Dermis blood vessel endothelial cell (primary cell): ENCODE data around the gene INHBC. TPM values are rescaled to one million over a fixed set of nuclear protein-coding genes. Genes with fewer than 3 reads are reported as not detected.

Source experiments
- DNase-seq: peaks from one replicate; pipeline ENCODE4 v3.0.0; 2010
- total RNA-seq: library from RNA; depleted of rRNA; stranded (reverse); fragments of >200 nt; gene quantifications from 2 replicates; pipeline ENCODE4 v1.2.3, GENCODE V29; 2014

INHBC gene
- total RNA-seq, 1 donor from 2014 or later = not detected

DNA sequence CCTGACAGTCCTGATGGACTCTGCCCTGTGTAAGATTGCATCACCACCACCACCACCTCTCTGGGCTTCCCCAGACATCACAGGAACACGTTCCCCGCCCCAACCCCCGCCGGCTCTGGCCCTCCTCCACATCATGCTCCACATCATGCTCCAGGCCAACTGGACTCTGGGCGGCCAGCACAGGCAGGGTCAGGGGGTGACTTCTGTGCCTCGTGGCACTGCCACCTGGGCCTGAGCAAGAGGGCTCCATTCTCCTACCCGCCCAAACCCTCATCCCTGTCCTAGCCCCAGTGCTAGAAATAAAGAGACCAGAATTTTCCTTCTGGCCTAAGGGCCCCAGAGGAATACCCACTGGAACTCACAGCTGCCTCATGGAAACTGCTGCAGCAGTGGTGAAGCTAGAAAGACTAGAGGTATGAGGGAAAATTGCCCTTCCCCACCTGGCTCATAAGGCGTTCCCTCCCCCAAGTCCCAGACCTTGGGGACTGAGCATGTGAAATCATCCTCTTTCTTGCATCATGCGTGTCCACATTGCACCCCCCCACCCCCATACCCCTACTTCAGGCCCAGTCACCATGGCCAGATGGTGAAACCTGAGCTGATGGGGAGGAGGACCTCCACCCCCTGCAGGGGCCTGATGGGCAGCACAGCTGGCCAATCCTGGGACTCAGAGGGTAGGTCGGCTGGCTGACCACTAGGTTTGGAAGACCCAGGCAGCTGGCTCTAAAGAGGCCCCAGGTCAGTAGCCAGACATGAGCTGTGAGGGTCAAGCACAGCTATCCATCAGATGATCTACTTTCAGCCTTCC, 20.2 kb downstream of the INHBC start, which contains the start of gene INHBE:
Gene INHBE, plus strand, starts transcription at position 742 of the 808 bp plus-strand sequence. CDS start 230 bp downstream, outside the sequence.
- DNase-seq = no peak

DNA sequence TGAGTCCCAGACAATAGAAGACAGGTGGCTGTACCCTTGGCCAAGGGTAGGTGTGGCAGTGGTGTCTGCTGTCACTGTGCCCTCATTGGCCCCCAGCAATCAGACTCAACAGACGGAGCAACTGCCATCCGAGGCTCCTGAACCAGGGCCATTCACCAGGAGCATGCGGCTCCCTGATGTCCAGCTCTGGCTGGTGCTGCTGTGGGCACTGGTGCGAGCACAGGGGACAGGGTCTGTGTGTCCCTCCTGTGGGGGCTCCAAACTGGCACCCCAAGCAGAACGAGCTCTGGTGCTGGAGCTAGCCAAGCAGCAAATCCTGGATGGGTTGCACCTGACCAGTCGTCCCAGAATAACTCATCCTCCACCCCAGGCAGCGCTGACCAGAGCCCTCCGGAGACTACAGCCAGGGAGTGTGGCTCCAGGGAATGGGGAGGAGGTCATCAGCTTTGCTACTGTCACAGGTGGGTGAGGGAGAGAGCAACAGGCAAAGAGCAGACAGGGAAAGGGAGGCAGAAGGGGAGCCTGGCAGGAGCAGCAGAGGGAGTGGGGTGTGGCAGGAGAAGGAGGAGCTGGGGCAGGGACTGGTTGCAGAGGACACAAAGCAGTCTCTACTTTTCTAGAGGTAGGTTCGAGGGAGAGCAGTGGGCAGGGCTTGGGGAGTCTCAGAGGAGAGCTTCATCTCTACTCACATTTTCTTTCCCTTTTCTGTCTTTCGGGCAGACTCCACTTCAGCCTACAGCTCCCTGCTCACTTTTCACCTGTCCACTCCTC, 21.0 kb downstream of the INHBC start:
- no peak for DNase-seq

DNA sequence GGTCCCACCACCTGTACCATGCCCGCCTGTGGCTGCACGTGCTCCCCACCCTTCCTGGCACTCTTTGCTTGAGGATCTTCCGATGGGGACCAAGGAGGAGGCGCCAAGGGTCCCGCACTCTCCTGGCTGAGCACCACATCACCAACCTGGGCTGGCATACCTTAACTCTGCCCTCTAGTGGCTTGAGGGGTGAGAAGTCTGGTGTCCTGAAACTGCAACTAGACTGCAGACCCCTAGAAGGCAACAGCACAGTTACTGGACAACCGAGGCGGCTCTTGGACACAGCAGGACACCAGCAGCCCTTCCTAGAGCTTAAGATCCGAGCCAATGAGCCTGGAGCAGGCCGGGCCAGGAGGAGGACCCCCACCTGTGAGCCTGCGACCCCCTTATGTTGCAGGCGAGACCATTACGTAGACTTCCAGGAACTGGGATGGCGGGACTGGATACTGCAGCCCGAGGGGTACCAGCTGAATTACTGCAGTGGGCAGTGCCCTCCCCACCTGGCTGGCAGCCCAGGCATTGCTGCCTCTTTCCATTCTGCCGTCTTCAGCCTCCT, 21.6 kb downstream of the INHBC start:
- DNase-seq = peak; percentile 72

DNA sequence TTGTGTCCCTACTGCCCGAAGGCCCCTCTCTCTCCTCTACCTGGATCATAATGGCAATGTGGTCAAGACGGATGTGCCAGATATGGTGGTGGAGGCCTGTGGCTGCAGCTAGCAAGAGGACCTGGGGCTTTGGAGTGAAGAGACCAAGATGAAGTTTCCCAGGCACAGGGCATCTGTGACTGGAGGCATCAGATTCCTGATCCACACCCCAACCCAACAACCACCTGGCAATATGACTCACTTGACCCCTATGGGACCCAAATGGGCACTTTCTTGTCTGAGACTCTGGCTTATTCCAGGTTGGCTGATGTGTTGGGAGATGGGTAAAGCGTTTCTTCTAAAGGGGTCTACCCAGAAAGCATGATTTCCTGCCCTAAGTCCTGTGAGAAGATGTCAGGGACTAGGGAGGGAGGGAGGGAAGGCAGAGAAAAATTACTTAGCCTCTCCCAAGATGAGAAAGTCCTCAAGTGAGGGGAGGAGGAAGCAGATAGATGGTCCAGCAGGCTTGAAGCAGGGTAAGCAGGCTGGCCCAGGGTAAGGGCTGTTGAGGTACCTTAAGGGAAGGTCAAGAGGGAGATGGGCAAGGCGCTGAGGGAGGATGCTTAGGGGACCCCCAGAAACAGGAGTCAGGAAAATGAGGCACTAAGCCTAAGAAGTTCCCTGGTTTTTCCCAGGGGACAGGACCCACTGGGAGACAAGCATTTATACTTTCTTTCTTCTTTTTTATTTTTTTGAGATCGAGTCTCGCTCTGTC, 22.3 kb downstream of the INHBC start:
- no peak for DNase-seq

DNA sequence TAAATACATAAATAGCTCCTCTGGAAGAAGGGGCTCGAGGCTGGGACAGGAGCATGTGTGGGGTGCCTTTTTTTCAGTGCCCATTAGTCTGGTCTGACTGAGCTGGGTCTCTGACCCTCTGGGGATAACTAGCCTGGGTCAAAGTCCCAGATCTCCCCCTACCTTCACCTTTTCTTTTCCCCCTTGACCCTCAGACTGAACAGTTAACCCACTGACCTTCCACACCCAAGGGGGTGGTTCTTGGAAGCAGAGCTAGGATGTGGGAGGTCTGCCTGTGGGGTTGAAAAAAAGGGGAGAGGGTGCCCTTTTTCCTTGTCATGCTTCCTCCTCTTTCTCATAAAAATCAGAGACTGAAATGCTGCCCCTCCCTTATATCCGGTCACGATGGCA, 24.1 kb downstream of the INHBC start:
- DNase-seq = no peak

DNA sequence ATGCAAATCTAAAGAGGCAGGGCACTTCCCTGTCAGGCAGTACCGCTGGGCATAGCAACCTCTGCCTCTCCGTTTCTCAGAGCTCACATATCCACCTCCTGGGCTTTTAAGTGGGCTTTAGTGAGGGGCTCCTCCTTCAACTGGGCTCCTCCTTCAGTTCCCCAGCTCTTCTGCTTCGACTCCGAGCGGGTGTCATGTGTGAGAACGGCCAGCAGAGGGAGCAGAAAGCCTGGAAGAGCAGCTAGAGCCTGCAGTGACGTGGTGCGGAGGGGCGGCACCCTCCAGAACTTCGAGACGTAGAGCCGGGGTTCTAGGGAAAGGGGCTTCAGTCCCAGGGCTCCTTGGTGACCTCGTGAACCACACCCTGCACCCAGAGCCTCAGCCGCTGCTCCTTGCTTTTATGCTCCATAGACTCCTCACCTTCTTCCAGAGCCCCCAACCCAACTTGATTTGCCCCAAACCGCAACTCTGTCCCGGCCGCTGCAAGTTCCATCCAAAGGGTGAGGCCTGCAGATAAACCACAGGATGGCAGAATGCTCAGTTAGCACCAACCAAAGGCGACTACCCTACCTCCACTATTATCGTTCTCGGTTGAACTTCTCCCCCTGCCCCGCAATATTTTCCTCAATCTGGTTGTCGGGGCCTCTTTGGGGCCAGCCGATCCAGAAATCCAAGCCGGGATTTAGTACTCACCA, 24.6 kb downstream of the INHBC start:
- DNase-seq = peak; percentile 98

DNA sequence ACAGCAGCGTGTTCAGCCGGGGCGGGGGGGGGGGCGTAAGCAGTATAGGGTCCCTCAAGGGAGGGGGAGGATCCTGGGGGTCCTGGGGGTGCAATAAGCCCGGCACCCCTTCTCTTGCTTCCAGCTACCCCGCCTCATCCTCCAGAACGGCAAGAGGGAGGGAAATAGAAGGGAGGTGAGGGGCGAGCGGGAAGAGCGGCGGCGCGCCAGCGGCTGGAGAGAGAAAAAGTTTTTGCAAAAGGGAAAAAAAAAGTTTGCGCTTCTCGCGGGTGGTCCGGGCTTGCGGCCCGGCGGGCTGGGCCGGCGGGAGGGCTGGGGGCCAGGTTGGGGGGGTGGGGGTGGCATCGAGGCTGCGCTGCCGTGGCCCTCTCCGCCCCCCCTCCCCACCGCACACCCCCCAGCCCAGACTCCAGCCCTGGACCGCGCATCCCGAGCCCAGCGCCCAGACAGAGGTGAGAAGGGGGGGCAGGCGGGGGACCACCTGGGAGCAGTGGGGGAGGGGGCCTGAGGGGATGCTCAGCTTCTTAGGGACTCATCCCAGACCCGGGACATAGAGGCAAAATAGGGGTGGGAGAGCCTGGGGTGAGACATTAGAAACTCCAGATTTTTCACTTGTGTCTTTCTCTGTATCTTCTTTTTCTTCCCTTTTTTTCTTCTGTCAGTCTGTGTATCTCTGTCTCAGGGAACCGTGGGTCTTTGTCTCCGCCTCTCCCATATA, 25.3 kb downstream of the INHBC start, which contains the start of gene GLI1:
Gene GLI1, plus strand, starts transcription at position 36 of the 718 bp plus-strand sequence. CDS start 3,907 bp downstream, outside the sequence.
- DNase-seq = no peak

DNA sequence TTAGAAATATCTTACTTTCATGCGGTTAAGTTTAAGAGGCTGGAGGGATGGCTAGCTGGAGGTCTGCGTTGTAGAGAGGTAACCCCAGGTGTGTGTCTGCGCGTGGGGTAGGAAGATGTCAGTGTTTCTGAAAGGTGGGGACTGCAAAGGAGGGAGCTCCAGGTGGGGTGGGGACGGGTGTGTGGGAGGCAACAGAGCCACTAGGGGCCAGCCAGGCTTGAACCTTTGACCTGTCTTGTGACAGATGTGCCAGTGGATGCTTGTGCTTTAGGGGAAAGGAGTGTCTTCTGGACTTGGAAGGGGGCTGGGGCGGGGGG, 25.8 kb downstream of the INHBC start:
- no peak for DNase-seq

DNA sequence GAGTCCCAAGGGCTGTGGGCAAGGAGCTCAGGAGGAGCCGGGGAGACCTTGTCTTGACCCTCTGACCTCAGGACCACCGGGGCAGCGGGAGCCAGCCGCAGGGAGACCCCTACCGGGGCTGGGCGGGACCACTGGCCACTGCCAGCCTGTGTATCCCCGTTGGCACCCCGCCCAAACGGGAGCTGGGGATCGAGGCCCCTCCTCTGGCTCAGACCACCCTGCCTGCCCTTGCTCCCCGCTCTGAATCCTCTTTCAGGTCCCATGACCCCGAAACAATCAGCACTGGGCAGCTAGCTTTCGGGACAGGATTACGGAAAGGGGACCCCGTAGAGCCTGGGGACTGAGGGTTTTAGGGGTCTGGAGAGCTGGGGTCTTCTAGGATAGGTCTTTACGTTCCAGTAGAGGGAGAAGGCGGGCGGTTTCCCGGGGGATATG, 26.3 kb downstream of the INHBC start:
- no peak for DNase-seq

DNA sequence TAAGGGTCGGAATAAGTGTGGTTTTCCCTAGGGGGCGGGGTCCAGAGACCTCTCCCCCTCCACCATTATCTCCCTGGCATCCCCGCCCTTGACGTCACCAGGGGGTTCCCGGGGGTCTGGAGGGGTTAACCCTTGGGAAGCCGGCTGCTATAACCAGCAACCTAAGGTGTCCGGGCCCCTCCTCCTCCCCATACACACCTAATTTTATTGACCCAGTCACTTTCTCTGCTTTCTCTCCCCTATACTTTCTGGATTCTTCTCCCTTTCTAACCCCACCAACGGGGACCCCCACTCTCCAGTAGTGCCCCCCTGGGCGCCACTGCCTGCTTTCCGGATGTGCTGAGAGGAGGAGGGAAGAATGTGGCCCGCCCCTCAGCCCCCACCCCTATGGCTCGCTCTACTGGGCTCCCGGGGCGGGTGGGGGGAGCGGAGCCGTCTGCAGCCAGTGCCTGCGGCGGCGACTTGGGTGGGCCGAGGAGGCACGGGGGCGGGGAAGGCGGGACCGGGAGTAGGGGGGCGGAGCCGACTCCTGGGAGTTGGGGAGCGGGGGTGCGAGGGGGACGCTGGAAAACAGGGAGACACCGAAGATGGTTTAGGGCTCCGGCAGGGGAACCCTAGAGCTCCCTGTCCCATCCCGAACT, 26.8 kb downstream of the INHBC start:
- peak; percentile 44 for DNase-seq

DNA sequence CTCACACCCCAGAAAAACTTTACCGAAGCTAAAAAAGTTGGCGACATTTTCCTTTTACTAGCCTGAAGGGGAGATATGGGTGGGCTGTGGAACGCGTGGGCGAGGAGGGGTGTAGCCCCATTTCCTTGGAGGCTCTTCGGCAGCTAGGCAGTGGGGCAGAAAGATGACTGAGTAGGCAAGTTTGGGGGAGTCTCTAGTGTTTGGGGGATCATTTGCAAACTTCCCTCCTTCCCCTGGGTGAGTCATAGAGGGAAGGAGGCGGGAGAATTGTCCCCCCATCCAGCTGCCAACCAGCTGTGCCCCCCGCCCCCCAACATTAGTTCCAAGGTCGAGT, 27.3 kb downstream of the INHBC start:
- peak; percentile 11 for DNase-seq

DNA sequence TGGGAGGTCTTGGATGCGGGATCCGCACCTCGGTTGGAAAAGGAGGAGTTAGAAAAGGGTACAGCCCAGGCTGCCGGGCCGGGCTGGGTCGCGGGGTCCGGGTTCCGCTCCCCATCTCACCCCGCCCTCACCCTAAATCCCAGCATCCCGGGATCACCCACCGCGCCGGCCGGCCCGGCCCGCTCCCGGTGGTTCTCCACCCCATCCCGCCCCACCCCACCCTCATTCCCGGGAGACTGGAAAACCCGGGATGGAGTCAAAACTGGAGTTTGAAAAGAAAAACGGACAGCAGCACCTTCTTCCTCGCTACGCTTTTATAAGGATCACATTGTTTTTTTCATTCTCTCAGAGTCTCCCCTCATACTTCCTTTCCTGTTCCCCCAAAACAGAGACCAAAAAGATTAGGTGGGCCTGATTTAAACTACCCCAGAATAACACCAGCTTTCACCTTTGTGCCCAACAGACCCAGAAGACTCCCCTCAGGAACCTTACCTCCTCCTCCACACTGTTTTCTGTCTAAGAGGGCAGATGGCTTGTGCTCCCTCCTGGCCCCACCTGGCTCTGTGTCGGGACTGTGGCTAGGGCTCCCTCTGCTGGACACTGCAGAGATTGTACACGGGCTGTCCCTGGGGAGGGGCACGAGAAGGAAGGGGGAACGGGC, 27.8 kb downstream of the INHBC start:
- peak; percentile 90 for DNase-seq

DNA sequence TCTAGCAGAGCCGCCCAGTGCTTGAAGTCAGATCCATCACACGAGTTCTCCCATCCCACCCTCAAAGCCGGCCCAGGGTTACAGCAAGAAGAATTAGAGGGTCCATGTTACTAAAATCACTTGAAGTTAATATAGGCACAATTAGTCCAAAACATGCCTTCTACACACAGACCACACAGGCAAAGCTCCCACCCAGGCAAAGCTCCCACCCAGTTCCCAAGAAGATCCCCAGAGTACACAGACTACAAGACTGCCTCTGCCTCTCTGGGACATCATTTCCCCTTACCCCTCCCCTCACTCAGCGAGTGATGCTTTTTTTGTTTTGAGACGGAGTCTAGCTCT, 28.3 kb downstream of the INHBC start:
- no peak for DNase-seq

DNA sequence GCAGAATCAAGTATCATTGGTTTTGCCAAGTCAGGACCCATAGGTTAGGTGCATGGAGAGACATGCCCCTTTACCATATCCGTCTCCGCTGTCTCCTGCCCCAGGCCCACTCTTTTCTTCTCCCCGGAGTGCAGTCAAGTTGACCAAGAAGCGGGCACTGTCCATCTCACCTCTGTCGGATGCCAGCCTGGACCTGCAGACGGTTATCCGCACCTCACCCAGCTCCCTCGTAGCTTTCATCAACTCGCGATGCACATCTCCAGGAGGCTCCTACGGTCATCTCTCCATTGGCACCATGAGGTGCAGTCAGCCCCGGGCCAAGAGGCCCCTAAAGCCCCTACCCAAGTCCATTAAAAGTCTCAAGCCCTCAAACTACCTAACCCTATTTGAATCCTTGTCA, 30.0 kb downstream of the INHBC start:
- DNase-seq = no peak

DNA sequence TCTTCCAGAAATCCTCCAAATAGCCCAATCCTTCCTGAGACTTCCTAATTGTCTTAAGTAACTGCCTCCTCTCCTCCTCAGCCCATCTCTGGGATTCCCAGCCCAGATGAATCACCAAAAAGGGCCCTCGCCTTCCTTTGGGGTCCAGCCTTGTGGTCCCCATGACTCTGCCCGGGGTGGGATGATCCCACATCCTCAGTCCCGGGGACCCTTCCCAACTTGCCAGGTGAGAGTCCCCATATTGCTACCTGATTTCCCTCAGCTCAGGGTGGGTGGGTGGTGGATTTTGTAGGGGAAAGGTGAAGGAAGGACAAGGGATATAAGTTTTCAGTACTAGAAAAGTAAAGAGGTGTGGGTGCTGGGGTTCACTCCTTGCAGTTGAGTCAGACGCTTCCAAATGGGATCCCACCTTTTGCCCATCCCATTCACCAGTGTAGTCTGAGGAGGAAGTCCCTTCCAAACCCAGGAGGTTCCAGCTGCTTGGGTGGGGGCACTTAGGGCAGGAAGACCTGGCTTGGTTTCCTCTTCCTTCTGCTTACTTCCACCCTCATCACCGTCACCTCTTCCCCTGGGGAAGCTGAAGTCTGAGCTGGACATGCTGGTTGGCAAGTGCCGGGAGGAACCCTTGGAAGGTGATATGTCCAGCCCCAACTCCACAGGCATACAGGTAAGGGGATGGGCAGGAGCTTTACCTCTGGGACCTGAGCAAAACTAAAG, 30.6 kb downstream of the INHBC start:
- DNase-seq = no peak

DNA sequence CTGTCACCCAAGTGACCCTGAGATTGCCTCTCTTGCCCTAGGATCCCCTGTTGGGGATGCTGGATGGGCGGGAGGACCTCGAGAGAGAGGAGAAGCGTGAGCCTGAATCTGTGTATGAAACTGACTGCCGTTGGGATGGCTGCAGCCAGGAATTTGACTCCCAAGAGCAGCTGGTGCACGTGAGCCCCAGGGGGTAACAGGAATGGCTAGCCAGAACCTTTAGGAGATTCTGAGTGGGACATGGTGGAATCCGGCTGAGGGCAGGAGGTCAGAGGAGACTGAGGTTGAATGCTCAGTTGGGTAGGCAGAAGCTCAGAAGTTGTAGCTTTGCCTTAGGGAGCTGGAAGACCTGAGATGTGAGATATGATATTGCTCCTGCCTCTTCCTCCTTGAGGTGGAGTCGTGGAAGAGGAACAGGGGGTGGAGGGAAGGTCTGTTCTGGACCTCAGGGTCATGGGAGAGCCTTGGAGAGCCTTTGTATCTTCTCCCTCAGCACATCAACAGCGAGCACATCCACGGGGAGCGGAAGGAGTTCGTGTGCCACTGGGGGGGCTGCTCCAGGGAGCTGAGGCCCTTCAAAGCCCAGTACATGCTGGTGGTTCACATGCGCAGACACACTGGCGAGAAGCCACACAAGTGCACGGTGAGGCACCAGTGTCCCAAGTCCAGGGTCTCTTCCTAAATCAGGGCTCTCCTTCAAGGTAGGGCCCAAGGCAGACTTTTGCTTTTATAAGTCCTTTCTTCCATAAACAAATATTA, 31.3 kb downstream of the INHBC start:
- no peak for DNase-seq

DNA sequence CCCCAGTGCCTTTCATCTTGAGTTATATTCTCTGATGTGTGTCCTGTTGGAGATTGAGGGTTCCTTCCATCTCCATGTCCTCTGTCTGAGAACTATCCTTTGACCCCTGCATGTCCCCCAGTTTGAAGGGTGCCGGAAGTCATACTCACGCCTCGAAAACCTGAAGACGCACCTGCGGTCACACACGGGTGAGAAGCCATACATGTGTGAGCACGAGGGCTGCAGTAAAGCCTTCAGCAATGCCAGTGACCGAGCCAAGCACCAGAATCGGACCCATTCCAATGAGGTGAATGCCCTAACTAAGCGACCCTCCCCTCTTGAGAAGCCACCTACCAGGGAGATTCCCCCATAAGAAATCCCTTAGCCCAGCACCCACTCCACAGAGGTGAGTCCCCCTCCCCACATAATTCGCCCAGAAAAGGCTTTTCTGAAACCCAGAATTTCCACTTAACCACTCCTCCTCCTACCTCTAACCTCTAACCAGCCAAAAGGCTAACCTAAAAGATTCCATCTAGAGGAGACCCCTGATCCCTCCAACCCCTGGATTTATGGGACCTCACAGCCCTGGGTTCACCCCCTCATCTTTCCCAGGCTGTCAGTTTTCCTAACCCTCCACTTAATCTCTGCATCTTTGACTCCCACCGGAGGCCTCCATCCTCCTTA, 32.8 kb downstream of the INHBC start:
- DNase-seq = no peak

DNA sequence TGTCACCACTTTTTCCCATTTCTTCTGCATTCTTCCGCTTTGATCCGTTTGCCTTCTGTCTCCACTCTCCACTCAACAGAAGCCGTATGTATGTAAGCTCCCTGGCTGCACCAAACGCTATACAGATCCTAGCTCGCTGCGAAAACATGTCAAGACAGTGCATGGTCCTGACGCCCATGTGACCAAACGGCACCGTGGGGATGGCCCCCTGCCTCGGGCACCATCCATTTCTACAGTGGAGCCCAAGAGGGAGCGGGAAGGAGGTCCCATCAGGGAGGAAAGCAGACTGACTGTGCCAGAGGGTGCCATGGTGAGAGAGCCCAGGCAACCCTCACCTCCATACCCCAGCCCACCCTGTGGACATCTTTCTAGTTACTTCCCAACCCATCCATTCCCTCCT, 33.3 kb downstream of the INHBC start:
- no peak for DNase-seq
